H1 (cell line): ENCODE results near the gene DLX4. TPM values are rescaled to one million over a fixed set of nuclear protein-coding genes. Genes with fewer than 3 reads are reported as not detected.

Source experiments
- EP300 ChIP-seq, 2 experiments: IDR thresholded peaks; 1 replicate in 1 of 2; 2 replicates in 1 of 2; pipeline ENCODE4 v1.6.1; 2011 to 2012; ENCODE audit warnings: low read depth in 2 of 2, low read length in 2 of 2, mild to moderate bottlenecking in 2 of 2, borderline replicate concordance in 1 of 2, inconsistent platforms in 1 of 2, moderate library complexity in 1 of 2
- EZH2 ChIP-seq: fragments of 200-600 bp; sonication (generic); IDR thresholded peaks from 2 replicates; pipeline ENCODE4 v1.7.1; 2012; ENCODE audit warnings: low read depth, mild to moderate bottlenecking, moderate library complexity, low read length, inconsistent platforms; ENCODE audit not compliant: severe bottlenecking
- KDM4A ChIP-seq: IDR thresholded peaks from one replicate; pipeline ENCODE4 v1.7.1; 2012; ENCODE audit warnings: low read depth, mild to moderate bottlenecking, moderate library complexity, low read length, inconsistent platforms; ENCODE audit not compliant: severe bottlenecking
- TCF12 ChIP-seq: IDR thresholded peaks from 2 replicates; pipeline ENCODE4 v1.6.1; 2011; ENCODE audit warnings: low read depth, mild to moderate bottlenecking, low read length
- polyA plus RNA-seq, 7 experiments: library from polyadenylated mRNA; depleted of rRNA in 3 of 7; stranded (reverse) in 5 of 7; unstranded in 2 of 7; fragments of >200 nt in 5 of 7; fragments of 200-250 nt in 2 of 7; gene quantifications; 1 replicate in 5 of 7; 2 replicates in 1 of 7; 4 replicates in 1 of 7; pipeline versions ENCODE4 v1.2.1 to v1.2.3, GENCODE V29; 2011 to 2013; ENCODE audit warnings: missing spikeins in 2 of 7, mixed read lengths in 2 of 7
- total RNA-seq: library from RNA; stranded (reverse); fragmentation: NEBNext Ultra II Directional; extraction: Animal tissue kit (Norgen Biotek cat#: 25700); gene quantifications from 2 replicates; pipeline ENCODE4 v1.2.1, GENCODE V29; 2021

The DLX4 gene
- total and polyA plus RNA-seq, 2 of the 8 experiments (the other 6 are each of a cell fraction or from before 2014, with no cell fraction given): 0.67 to 0.80 TPM

- no peak for TF ChIP-seq EZH2
- no peak for TF ChIP-seq EP300 (IDR thresholded peaks at IDR 0.05; ENCODE audit: borderline replicate concordance in 1 of 2, low read depth in 2 of 2, low read length in 2 of 2)
- TF ChIP-seq KDM4A: no peak
- TF ChIP-seq TCF12: no peak
These were observed 26.2 kb downstream of the DLX4 start, which contains the start of gene DLX3 (continued) for GRCh38 chr17:49995055-49995738.
